Thoracic aorta (tissue), 2 donors: ENCODE data around the gene REEP5. TPM values are rescaled to one million over a fixed set of nuclear protein-coding genes. Genes with fewer than 3 reads are reported as not detected.

Experiments
- ATAC-seq: fragments of 150-250 bp; one replicate; pipeline ENCODE4 v1.8.0; 2017; ENCODE audit warnings: low read depth; ENCODE audit not compliant: insufficient number of reproducible peaks, low FRiP score
- DNase-seq: peaks from one replicate; pipeline ENCODE4 v3.0.0-alpha.2; 2020; ENCODE audit warnings: low spot score
- H3K27ac ChIP-seq, 2 donors: fragments of 200-600 bp; sonication (generic); 1 replicate in 1 of 2; 2 replicates in 1 of 2; pipeline ENCODE4 v1.5.1; 2016; ENCODE audit warnings: mild to moderate bottlenecking in 2 of 2, moderate library complexity in 2 of 2
- H3K27me3 ChIP-seq: fragments of 200-600 bp; sonication (generic); replicated peaks from 2 replicates; pipeline ENCODE4 v1.6.0; 2016; ENCODE audit warnings: mild to moderate bottlenecking; ENCODE audit not compliant: insufficient read depth
- H3K36me3 ChIP-seq: fragments of 200-600 bp; sonication (generic); one replicate; pipeline ENCODE4 v1.5.1; 2016
- H3K4me1 ChIP-seq, 2 donors: fragments of 200-600 bp; sonication (generic); 1 replicate in 1 of 2; 2 replicates in 1 of 2; pipeline versions ENCODE4 v1.5.1 to v1.6.0; 2016; ENCODE audit warnings: low read depth in 2 of 2, mild to moderate bottlenecking in 1 of 2; ENCODE audit not compliant: control insufficient read depth in 1 of 2
- H3K4me3 ChIP-seq: fragments of 200-600 bp; sonication (generic); 2 replicates; pipeline ENCODE4 v1.5.1; 2016; ENCODE audit warnings: mild to moderate bottlenecking
- H3K9me3 ChIP-seq: fragments of 200-600 bp; sonication (generic); 2 replicates; pipeline ENCODE4 v1.5.1; 2016
- CTCF ChIP-seq: fragments of 200-600 bp; sonication (generic); IDR thresholded peaks from one replicate; pipeline ENCODE4 v1.5.1; 2019; ENCODE audit warnings: antibody characterized with exemption
- total RNA-seq, 2 donors: library from RNA; depleted of rRNA; stranded (reverse); fragments of >200 nt; gene quantifications; one replicate each; pipeline versions ENCODE4 v1.1.0 to v1.2.3, GENCODE V29; 2016

The REEP5 gene
- total RNA-seq: 100 to 1,000 TPM in 1 of 2 donors, 10 to 100 TPM in 1; 80.4 to 110 TPM

DNA sequence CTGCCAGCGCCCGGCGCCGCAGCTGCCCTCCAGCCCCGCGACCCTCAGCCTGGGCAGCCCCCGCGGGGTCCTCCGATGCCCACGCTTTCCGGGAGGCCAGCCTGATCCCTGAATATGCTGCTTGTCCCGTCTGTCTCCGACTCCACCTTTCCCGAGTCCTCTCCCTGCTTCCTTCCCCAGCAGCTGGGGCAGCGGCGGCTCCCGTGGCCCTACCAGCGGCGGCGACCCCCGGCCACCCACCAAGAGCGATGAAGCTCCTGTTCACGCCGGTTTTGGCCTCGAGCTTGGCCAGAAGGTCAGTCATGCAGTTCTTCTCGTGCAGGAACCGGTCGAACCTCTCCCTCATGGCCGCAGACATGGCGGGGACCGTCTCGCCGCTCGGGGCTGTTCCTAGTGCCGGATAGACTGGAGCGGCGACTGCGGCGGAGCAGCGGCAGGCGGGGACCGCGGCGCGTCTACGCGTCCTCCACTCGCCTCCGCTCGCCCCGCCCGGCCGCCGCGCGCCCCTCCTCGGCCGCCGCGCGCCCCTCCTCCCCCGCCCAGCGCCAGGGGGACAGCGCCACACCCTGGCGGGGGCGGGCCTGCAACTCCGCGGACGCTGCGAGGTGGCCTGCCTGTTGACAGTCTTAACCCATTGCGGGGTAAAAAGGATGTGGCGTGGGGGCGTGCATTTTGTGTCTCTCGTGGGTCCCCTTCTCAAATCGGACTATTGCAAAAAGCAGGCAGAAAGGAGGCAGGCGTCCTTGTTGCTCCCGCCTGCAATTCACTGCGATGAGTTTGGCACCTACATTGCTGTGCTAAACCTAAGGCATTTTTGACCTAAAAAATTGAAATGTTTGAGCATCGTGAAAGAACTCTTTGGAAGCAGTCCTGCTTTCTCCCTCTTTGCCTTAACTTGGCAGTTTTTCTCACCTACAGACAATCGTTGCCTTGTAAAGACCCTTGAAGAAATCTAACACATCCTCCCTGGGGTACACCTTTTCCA is at the start of gene REEP5:
Gene REEP5, minus strand, starts transcription at position 395 of the 985 bp plus-strand sequence. Its CDS starts 37 bp downstream, at position 358.
- H3K4me3 ChIP-seq: peak within 1 kb of the TSS; percentile 98
- H3K36me3 ChIP-seq: peaks cover 8% of the 10 kb centered on the region
- H3K27ac ChIP-seq: peak within 1 kb of the TSS; percentile 98 to 99
- H3K4me1 ChIP-seq: peaks cover 23 to 46% of the 10 kb centered on the region in 2 donors
- ATAC-seq (peak; percentile 81), DNase-seq (peak; percentile 33)
- peak; percentile 52 for TF ChIP-seq CTCF
- no peaks in the 10 kb centered on the region for H3K27me3 ChIP-seq
- H3K9me3 ChIP-seq: no peaks in the 10 kb centered on the region

DNA sequence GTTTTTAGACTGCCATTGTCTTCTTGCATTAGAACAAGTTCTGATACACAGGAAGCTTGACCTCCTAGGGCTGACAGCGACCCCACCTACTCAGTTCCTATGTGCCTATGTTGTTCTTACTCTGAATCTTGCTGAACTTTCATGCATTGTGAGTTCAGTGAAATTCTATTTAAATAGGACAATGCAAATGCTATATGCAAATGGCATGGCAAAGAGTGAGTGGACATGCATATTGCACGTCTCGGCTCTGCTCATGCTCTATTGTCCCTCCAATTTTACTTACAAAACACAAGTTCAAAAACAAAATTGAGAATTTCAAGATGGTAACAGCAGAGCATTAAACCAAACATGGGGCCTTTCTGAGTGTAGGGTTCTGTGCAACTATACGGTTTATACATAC is 49.2 kb upstream of the REEP5 start:
- H3K36me3 ChIP-seq: no peaks in the 10 kb centered on the region
- no peaks in the 10 kb centered on the region for H3K9me3 ChIP-seq
- no peak for TF ChIP-seq CTCF
- H3K4me3 ChIP-seq: no peak overlapping the region
- DNase-seq (no peak), ATAC-seq (no peak)
- no peak overlapping the region for H3K27ac ChIP-seq
- H3K27me3 ChIP-seq: no peaks in the 10 kb centered on the region
- peaks cover 0 to 5% of the 10 kb centered on the region in 2 donors for H3K4me1 ChIP-seq

- Histone ChIP-seq H3K36me3 (no peaks in the 10 kb centered on the region), H3K27ac (no peak overlapping the region), H3K4me3 (no peak overlapping the region), H3K9me3 (no peaks in the 10 kb centered on the region), H3K4me1 (peaks cover under 1 to 2% of the 10 kb centered on the region in 2 donors), H3K27me3 (no peaks in the 10 kb centered on the region)
- DNase-seq (no peak), ATAC-seq (no peak)
- TF ChIP-seq CTCF: no peak
Measured at GRCh38 chr5:112968411-112969106, 46.5 kb upstream of the REEP5 start.

- Histone ChIP-seq H3K27me3 (no peaks in the 10 kb centered on the region), H3K4me3 (no peak overlapping the region), H3K4me1 (peaks cover 4 to 7% of the 10 kb centered on the region in 2 donors), H3K36me3 (no peaks in the 10 kb centered on the region), H3K27ac (no peak overlapping the region), H3K9me3 (no peaks in the 10 kb centered on the region)
- DNase-seq (no peak), ATAC-seq (no peak)
- no peak for TF ChIP-seq CTCF
Measured at GRCh38 chr5:112967520-112968083, 45.6 kb upstream of the REEP5 start.
